H1 (cell line): ENCODE results near the gene LUC7L3.
"Not testable (repeated sequence)": the region's sequence is repeated elsewhere in the genome, so short reads cannot be mapped to it uniquely, and the experiment has no call there.

Experiments
- BRCA1 ChIP-seq: IDR thresholded peaks from 2 replicates; pipeline ENCODE4 v1.6.1; 2012; ENCODE audit warnings: low read depth, low read length, improper control_type of control experiment
- CTCF ChIP-seq, 3 experiments: IDR thresholded peaks; 1 replicate in 2 of 3; 2 replicates in 1 of 3; pipeline versions ENCODE4 v1.5.1 to v1.6.1; 2011; ENCODE audit warnings: low read length in 3 of 3, mild to moderate bottlenecking in 3 of 3, inconsistent platforms in 2 of 3, low read depth in 1 of 3, moderate library complexity in 1 of 3; ENCODE audit not compliant: insufficient read depth in 1 of 3; ENCODE audit errors: control extremely low read depth in 1 of 3
- EZH2 ChIP-seq: fragments of 200-600 bp; sonication (generic); IDR thresholded peaks from 2 replicates; pipeline ENCODE4 v1.7.1; 2012; ENCODE audit warnings: low read depth, mild to moderate bottlenecking, moderate library complexity, low read length, inconsistent platforms; ENCODE audit not compliant: severe bottlenecking
- JUN ChIP-seq: IDR thresholded peaks from 2 replicates; pipeline ENCODE4 v1.6.1; 2011; ENCODE audit warnings: low read depth, mild to moderate bottlenecking, improper control_type of control experiment, low read length
- NRF1 ChIP-seq: IDR thresholded peaks from 2 replicates; pipeline ENCODE4 v1.6.1; 2011; ENCODE audit warnings: mild to moderate bottlenecking, low read depth, low read length, improper control_type of control experiment
- SUZ12 ChIP-seq: fragments of 200-600 bp; sonication (generic); IDR thresholded peaks from 2 replicates; pipeline ENCODE4 v1.6.1; 2012; ENCODE audit warnings: mild to moderate bottlenecking, inconsistent platforms, low read length, moderate library complexity, mixed read lengths
- TEAD4 ChIP-seq: IDR thresholded peaks from 2 replicates; pipeline ENCODE4 v1.6.1; 2012; ENCODE audit warnings: low read depth, low read length, inconsistent platforms, mixed read lengths
- TF ChIP-seq, protein P1 (sequence below): IDR thresholded peaks from 2 replicates; pipeline ENCODE4 v1.6.1; 2011; ENCODE audit warnings: low read length, improper control_type of control experiment

DNA sequence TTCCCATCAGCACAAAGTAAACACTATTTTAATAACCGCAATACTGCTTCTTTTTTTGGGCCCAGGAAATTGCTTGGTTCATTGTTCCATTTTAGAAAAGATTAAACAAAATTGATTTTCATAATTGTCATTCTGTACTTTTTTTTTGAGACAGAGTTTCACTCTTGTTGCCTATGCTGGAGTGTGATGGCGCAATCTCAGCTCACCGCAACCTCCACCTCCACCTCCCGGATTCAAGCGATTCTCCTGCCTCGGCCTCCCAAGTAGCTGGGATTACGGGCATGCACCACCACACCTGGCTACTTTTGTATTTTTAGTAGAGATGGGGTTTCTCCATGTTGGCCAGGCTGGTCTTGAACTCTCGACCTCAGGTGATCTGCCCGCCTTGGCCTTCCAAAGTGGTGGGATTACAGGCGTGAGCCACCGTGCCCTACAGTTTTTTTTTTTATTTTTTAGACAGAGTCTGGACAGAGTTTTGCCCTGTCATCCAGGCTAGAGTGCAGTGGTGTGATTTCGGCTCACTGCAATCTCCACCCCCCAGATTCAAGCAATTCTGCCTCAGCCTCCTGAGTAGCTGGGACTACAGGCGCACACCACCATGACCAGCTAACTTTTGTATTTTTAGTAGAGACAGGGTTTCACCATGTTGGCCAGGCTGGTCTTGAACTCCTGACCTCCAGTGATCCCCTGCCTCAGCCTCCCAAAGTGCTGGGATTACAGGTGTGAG is 85.5 kb downstream of the LUC7L3 start:
- TF ChIP-seq SUZ12; EZH2; TEAD4; BRCA1; JUN; NRF1; CTCF (IDR thresholded peaks at IDR 0.05; ENCODE audit: control extremely low read depth in 1 of 3, insufficient read depth in 1 of 3, low read depth in 1 of 3, low read length in 3 of 3): not testable (repeated sequence)
- TF ChIP-seq, protein P1, sequence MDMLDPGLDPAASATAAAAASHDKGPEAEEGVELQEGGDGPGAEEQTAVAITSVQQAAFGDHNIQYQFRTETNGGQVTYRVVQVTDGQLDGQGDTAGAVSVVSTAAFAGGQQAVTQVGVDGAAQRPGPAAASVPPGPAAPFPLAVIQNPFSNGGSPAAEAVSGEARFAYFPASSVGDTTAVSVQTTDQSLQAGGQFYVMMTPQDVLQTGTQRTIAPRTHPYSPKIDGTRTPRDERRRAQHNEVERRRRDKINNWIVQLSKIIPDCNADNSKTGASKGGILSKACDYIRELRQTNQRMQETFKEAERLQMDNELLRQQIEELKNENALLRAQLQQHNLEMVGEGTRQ = not testable (repeated sequence)
